Stimulated activated CD4-positive, alpha-beta T cell treated with anti-CD3 and anti-CD28 coated beads, Interleukin-1b, Interleukin-23, amount 100 ng/mL, for 24 hours (primary cell): ENCODE measurements around the gene SAPCD1.

Source experiments
- DNase-seq, 4 experiments: peaks; one replicate each; pipeline ENCODE4 v3.0.0-alpha.2; 2020; ENCODE audit warnings: low read depth in 4 of 4, low spot score in 1 of 4

The SAPCD1 gene

DNA sequence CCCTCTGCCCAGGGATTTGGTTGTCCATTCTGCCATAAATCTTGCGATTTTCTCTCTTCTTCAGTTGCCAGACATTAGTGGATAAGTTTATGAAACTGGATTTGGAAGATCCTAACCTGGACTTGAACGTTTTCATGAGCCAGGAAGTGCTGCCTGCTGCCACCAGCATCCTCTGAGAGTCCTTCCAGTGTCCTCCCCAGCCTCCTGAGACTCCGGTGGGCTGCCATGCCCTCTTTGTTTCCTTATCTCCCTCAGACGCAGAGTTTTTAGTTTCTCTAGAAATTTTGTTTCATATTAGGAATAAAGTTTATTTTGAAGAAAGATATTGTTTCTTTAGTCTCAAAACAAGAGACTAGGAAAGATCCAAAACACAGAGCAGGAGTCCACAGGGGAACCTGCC is at the start of gene SAPCD1:
Gene SAPCD1, plus strand, starts transcription at position 301 of the 400 bp plus-strand sequence. CDS start 399 bp downstream, outside the sequence.
- DNase-seq, result no peak

DNA sequence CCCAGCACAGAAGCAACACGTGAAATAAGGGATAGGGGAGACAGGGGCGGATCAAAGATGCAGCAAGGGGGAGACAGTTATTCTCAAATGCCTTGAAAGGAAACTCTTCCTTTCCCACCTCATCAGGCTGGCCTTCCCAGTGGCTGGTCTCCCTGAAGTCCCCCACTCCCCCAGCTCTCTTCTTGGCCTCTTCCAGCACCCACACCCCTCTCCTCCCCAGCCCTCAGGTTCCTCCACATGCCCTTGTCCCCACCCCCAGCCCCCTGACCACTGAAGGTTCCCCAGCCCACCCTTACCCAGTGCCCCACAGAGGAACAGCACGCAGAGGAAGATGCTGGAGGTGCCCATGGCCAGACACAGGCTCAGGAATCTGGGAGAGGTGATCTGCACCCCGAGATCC is 49.0 kb upstream of the SAPCD1 start:
- no peak for DNase-seq

DNA sequence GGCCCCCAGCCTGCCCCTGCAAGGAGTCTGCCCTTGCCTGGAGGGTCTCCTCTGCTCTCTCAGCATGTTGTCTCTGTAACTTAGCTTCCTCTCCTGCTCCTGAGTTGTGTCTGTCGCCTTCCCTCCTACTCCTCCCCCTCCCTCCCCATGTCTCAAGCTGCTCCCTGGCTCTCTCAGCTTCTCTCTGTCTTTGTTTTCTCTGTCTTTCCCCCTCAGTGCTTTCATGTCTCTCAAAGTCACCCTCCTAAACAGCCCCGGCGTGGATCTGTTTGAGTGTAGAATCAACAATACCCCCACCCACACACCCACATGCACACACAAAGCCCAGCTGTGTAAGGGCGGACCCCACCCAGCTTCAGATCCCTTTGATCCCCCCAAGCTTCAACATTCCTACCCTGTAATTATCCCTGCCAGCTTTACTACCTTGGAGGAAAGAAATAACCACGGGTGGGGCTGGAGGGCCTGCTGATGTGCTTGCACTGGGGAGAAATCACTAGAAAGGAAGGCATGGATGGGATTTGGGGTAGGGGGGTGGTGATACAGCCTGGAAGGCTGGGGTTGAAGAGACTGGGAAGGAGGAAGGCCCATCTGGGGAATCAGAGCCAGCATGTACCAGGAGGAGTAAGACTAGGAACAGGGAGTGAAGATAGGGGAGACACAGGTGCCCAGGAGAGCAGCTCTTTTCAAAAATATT is 48.3 kb upstream of the SAPCD1 start:
- no peak for DNase-seq

DNA sequence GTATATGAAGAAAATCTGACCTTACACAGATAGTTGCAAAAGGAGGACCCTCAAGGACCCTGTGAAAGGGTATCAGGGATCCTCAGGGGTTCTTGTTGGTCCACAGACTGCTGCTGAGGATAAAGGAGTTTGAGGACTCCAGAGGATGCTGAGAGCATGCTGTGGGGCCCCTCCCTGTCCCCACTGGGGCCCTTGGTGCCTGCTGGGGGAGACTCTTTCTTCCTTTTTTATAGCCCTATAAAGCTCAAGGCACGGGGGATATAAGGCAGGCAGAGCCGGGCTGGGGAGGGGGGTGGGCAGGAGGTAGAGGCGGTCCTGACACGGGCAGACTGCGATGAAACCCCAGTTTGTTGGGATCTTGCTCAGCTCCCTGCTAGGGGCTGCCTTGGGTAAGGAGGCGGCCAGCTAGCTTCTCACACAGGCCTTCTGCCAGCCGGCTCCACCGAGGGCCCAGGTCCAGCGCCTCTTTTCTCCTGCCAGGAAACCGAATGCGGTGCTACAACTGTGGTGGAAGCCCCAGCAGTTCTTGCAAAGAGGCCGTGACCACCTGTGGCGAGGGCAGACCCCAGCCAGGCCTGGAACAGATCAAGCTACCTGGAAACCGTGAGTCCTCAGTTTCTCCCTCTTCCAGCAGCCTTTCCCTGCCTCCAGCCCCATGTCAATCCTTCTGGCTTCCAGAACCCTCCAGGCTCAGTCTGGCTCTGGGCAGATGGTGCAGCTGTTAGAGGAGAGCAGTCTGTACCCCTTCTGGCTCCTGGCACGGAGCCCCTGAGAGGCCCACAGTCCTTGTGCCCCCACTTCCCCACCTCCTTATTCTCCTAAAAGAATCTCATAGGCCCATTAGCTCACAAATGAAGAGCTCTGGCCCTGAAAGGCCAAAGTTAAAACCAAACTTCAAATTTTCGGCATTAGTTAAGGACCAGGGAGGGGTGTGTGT is 47.2 kb upstream of the SAPCD1 start, which contains the start of gene LY6G6D:
Gene LY6G6D, plus strand, starts transcription at position 327 of the 937 bp plus-strand sequence. Its CDS starts 8 bp downstream, at position 335.
- DNase-seq, result no peak

DNA sequence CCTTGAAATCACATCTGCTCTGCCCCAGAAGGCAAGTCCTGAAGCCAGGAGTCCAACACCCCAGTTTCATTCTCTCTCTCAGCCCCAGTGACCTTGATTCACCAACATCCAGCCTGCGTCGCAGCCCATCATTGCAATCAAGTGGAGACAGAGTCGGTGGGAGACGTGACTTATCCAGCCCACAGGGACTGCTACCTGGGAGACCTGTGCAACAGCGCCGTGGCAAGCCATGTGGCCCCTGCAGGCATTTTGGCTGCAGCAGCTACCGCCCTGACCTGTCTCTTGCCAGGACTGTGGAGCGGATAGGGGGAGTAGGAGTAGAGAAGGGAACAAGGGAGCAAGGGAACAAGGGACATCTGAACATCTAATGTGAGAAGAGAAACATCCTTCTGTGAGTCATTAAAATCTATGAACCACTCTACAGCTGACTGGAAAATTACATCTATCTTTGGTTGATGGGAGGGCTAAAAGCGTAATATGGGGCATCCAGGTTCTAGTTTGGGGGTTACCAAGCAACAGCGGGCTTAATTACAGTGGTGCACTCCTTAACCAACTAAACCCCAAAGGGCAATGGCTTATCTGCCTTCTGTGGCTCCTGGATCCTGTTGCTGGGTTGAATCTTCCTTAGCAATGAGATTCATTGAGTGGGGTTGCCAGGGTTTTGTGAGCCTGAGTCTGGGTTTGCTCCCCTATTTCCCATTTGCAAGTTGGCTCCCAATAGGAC is 44.8 kb upstream of the SAPCD1 start:
- no peak for DNase-seq

DNA sequence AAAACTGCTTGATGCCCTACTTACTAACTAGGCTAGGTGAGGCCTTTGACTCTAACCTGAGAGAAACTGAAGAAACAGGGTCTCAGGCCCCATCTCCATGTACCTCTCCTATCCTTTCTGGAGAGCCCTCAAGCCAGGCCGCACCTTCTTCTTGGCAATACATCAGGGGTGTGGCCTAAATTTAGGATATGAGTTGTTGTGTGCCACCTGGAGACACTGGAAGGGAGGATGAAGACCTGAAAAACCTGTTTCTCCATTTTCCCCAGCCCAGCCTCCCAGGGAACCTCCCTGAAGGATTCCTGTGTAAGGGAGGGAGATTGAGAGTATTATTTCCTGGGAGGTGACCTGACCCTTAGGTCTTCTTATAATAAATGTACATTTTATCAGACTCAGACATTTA is 44.2 kb upstream of the SAPCD1 start:
- DNase-seq, result no peak

DNA sequence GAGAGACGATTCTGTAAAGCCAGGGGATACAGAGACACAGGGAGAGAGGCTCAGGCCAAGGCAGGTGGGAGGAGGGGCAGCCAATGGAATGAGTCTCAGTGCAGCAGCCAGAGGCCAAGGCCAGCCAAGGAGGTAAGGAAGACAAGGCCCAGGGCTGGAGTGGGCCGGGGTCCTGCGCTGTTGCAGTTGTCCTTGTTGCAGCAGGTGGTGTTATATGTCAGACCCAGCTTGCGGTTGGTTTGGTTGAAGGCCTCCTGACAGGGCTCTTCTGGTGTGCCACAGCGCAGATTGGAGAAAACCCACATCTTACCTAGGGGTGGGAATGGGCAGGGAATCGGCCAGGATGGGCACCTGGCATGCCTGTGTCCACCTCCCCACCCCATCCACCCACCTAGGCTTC is 43.5 kb upstream of the SAPCD1 start:
- no peak for DNase-seq

DNA sequence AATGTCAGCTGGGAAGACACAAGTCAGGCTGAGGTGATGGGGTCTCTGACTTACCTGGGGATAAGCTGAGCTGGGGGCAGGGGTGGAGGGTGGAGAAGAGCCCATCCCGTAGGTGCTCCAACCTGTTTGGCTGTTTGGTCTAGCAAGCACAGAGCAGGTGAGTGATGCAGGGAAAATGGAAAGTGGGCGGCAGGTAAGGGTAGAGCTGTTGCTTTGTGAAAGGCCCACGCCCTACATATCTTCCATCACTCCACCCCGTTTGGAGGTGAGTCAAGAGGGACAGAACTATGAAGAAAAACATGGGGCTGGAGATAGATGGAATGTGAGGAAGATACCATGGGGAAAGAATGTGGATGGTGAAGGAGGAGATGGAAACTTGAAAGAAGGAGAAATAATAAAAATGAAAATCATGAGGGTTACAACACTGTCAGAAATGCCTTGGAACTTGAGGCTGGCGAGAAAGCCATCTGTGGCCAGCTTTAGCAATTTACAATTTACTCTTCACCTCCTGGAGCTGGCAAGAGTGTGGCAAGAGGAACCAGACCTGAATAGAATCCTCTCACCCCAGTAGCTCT is 42.2 kb upstream of the SAPCD1 start:
- DNase-seq, result no peak

DNA sequence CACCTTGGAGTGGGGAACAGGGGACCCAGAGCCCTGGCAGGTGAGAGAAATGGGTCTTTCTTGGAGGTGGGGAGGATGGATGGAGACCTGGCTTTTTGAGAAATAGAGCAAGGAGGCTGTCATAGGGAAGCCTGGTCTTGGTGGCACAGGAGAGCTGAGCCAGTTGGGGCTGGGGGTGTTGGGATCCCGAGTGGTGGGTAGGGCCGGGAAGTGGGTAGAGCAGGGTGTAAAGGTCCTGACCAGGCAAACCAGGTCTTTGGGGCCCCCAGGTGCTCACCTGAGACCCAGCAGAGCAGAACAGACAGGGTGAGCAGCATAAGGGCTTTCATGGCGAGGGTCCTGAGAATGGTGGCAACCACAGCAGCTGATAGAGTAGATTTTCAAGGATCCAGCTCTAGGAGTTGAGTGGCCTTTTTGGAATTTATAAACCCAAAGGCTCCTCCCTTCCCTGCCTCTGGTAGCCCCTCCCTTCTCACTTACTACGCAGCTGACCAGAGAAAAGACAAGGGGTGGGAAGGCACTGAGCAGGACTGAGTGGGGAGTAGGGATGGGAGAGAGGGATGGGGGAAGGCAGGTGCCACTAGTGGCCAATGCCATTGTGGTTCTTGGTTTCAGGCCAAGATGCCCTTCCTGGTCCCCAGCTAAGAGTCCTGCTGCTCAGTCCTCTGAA is 41.0 kb upstream of the SAPCD1 start, which contains the start of gene LY6G6C:
Gene LY6G6C, minus strand, starts transcription at position 396 of the 670 bp plus-strand sequence. Its CDS starts 67 bp downstream, at position 329.
- no peak for DNase-seq

DNA sequence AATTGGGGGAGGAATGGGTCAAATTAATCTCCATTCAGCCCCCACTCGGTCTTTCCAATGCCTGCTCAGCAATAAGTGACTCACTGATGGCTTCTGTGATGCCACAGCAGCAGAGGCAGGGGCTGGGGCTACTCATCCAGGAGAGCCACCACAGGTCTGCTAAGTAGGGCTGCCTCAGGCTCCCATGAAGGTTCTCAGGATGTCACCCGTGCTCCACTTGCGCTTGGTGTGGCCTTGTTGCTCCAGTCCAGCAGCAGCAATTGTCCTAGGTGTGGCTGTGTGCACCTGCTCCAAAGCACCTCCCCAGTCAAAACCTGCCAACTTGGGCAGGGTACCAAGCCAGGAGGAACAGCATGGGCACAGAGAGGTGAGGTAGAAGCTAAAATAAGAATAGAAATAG is 40.3 kb upstream of the SAPCD1 start:
- DNase-seq, result no peak

DNA sequence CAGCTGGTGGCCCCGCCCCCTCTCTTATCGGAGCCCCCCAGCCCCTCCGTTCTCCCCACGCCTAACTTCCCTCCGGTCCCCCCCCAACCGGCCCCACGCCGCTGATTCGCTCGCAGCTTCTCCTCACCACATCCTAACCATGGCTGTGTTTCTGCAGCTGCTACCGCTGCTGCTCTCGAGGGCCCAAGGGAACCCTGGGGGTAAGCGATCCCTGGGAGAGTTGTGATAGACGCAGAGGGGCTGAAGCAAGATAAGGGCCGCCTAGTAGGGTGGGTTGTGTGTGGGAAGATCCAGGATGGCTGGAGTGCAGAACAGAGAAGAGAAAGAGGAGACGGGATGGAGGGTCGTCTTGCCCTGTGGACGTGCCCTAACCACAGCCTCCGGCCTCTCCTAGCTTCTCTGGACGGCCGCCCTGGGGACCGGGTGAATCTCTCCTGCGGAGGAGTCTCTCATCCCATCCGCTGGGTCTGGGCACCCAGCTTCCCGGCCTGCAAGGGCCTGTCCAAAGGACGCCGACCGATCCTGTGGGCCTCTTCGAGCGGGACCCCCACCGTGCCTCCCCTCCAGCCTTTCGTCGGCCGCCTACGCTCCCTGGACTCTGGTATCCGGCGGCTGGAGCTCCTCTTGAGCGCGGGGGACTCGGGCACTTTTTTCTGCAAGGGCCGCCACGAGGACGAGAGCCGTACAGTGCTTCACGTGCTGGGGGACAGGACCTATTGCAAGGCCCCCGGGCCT is 39.0 kb upstream of the SAPCD1 start, which contains the start of gene MPIG6B:
Gene MPIG6B, plus strand, starts transcription at position 129 of the 735 bp plus-strand sequence. Its CDS starts 11 bp downstream, at position 140.
- DNase-seq, result no peak

DNA sequence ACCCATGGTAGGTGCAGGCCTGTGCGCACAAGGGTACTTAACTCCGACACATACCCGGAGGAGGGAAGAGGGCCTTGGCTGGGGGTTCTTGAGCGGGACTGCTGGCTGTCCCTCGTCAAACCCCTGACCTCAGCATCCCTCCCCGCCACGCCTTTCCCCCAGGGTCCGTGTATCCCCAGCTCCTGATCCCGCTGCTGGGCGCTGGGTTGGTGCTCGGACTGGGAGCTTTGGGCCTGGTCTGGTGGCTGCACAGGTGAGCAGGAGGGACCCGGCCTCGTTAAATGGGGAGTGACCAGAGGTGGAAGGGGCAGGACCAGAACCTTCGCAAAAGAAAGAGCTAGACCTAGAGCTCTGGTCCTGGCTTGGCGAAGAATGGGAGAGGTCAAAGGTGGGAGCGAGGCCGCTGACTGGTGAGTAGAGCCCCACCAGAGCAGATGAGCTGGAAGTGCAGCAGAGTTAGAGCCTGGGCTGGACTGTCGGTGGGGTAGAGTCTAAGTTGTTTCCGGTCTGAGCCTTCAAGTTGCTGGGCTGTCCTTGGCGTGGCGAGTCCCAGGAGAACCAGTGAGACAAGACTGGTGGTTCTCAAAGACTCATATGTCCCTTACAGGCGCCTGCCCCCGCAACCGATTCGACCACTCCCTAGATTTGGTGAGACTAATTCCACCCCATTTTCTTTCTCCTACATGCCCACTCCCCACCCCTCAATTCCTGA is 38.3 kb upstream of the SAPCD1 start:
- no peak for DNase-seq

DNA sequence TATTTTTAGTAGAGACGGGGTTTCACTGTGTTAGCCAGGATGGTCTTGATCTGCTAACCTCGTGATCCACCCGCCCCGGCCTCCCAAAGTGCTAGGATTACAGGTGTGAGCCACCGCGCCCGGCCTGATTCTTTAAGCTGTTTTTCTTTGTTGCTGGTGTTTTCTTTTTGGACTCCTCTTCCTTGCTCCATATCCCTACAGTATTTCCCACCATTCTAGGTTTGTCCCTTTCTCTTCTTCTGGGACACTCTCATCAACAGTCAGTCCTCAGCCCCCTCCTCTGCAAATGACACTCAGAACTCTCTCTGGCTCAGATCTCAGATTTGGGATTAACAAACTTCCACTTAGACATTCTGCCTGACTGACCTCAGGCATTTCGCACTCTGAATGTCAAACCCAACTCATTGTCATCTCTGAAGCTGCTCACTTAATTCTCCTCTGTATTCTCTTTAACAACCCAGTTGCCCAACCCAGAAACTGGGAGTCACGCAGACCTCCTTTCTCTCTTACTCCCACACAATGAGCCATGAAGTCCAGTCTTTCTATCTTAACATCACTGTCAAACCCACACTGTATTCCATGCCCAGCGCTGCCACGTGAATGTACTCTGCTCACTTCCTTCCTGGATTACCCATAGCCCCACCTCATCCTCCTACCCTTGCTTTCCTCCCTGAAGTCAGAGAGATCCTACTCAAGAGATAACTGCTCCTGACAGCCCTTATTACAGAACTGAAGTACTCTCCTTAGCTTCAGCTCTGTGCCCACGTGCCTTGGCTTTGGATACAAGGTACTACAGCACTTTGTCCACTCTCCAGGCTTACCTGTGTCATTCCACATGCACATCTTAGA is 36.7 kb upstream of the SAPCD1 start:
- DNase-seq, result no peak

DNA sequence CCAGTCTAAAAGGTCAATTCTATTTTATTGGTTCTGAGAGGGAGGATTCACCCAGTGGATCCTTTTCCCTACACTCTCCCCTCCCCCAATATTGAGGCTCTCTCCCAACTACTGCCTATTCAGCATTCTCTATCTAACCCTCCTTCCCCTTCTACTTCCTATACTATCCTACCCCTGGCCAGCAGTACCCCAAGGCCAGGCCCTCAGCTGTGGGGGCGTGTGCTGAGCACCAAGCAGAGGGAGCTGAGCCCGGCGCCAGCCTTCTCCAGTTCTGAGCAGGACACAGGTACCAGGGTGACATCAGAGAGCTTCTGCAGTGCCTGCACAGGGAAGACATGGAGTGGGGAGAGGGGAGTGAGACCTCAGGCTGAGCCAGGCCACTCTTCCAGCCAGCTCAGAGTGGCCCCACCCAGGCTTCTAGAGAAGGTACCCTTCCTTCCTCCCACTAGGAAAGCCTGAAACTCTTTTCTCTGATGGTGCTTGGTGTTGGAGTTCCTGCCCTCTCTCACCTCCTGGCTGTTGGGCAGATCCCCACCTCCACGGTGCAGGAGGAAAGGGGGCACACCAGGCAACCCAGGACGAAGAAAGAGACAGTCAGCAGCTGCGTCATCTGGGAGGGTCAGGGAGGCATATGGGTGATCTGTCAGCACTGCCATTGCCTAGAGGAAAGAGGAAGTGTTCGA is 35.3 kb upstream of the SAPCD1 start:
- DNase-seq, result no peak

DNA sequence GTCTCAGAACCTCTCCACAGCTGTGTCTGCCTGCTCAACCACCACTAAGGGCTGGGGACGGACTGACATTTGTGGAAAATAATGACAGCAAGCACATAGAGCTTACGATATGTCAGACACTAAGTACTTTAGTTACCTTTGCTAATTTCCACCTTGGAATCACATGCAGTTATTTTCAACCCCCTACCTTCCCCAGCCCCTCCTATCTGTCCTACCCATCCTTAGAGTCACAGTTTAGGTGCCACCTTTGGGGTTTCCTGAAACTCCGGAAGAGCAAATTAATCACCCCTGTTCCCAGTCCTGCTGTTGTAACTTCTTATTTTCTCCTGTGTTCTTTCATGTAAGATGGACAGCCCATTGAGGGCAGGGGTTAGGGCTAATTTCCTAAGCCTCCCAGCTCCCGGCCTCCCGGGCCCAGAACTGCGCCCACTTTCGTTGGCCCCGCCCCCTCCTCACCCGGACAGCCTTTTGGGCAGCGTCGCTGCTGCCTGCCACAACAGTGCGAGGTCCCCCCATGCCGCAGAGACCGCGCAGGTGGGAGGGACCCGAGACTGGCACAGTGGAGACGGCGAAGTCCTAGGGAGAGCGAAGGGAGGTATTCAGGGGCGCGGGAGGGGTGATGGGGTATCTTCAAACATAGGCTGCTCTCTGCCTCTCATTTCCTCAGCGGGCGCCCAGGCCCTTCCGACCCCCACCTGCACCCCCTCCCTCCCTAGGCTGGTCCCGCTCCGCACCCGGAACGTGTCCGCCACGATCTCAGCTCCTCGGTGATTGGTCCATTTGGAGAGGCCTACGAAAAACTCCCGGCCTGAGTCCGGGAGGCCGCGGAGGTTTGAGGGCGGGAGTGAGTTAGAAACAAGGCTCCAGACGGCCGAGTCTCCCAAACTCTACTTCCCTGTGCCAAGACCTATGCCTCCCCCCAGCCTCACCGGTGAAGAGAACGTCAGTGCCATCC is 34.5 kb upstream of the SAPCD1 start:
- no peak for DNase-seq

DNA sequence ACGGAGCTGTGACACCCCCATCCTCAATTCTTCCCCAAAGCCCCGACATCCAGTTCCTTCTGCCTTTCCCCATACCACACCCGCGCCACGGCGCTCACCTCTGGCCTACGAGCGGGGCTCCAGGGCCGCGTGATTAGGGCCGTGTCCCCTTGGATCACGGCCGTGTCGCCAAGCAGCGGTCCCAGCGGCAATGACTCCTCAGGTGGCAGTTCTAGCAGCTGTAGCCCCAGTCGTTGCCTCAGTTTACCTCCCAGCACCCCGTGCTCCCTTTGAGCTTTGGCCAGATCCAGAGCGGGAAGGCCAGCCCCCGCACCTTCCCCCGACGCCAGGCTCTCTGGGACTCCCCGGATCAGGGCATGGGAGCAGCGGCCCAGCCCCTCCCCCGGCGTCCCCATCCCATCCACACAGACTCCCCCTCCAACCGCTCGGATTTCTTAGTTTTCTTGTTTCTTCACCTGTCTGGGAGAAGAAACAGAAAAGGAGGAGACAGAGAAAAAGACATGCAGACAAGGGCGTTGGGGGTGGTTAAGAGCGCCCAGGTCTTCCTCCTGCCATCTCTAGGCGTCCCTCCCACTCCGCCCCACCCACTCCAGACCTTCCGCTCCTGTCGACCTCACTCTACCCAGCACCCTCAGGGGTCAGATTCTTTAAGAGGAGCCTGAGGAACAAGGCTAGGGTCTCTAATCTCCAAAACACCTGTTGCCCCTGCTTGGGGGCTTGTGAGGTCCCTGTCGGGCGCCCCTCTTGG is 33.5 kb upstream of the SAPCD1 start, which contains the start of gene DDAH2:
Gene DDAH2, minus strand, starts transcription at position 533 of the 748 bp plus-strand sequence. Its CDS starts 138 bp downstream, at position 395.
- DNase-seq, result no peak
